HG03460 (cell line): ENCODE measurements around the gene MPL.

ENCODE experiments used
- ATAC-seq: cut with Tn5 transposase; IDR thresholded peaks from one replicate; pipeline ENCODE4 v1.9.1; 2021; ENCODE audit not compliant: unreplicated experiment

MPL gene

DNA sequence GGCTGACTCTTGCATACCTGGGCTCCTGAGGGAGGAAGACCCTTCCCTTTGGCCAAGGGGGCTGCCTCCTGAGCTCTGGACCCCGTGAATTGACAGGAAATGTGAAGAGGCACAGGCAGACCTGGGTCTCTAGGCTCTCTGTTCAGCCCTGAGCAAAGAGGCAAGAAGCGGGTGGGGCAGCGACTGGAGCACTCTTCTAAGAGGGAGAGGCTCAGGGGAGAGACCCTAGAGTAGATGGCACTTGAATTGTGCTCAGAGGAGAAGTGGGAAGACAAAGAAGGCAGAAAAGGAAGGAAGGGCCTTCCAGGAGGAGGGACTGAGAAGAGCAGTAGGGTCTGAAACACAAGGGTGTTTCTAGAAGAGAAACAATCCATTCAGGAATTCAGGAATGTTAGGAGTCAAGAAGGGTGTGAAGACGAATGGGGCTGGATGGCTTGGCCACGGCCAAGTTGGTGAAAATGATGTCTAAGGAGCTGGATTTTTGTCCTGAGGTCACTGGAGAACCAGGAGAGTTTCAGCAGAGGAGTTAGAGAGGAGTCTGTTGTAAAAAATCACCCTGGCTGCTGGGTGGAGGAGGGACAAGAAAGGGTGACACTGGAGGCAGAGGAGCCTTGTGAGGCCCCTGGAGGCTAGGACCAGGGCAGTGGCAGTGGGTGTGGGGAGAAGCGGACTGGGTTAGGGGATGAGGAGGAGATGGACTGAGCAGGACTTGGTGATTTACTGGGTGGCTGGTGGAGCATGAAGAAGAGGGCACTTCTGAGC is 31.5 kb upstream of the MPL start:
- ATAC-seq = no peak

DNA sequence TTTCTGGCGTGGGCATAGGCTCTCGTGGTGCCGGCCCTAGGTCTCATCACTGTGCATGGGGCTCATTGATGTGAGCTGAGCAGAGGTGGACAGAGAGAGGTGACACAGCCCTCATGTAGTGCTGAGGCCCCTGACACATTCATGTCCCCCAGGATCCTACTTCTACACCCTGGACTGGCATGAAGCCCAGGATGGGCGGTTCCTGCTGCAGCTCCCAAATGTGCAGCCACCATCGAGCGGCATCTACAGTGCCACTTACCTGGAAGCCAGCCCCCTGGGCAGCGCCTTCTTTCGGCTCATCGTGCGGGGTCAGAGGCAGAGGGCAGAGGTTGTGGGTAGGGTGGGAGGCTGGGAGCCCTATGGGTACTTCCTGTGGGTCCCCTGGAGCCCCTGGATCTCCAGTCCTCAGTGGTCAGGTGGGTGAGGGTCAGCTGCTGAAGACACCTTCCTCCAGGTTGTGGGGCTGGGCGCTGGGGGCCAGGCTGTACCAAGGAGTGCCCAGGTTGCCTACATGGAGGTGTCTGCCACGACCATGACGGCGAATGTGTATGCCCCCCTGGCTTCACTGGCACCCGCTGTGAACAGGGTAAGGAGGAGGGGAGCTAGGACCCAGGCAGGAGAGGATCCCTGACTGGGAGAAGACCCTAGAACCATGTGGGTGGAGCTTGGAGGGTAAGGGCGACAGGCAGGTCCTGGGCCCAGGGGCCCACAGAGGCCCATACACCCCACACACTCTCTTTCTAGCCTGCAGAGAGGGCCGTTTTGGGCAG is 30.7 kb upstream of the MPL start:
- ATAC-seq = no peak

DNA sequence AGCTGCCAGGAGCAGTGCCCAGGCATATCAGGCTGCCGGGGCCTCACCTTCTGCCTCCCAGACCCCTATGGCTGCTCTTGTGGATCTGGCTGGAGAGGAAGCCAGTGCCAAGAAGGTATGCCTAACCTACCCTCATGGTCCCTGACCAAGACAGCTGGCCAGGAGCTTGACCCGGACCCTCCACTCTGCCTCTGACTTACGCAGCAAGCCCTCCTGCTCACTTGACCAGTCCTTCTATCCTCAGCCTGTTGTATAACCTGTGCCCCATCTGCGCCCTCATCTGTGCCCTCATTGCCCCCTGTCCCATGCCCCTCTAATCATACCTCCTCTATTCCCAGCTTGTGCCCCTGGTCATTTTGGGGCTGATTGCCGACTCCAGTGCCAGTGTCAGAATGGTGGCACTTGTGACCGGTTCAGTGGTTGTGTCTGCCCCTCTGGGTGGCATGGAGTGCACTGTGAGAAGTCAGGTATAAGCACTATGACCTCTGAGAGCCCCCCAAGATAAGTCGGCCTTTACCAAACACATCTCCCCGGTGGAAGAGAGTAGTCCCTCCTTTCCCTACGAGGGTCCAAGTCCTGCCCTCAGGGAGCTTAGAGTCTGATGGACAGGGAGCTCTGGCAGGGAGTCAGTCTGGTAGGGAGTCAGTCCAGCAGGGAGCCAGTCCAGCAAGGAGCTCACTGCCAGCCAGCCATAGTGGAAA is 30.0 kb upstream of the MPL start:
- no peak for ATAC-seq

DNA sequence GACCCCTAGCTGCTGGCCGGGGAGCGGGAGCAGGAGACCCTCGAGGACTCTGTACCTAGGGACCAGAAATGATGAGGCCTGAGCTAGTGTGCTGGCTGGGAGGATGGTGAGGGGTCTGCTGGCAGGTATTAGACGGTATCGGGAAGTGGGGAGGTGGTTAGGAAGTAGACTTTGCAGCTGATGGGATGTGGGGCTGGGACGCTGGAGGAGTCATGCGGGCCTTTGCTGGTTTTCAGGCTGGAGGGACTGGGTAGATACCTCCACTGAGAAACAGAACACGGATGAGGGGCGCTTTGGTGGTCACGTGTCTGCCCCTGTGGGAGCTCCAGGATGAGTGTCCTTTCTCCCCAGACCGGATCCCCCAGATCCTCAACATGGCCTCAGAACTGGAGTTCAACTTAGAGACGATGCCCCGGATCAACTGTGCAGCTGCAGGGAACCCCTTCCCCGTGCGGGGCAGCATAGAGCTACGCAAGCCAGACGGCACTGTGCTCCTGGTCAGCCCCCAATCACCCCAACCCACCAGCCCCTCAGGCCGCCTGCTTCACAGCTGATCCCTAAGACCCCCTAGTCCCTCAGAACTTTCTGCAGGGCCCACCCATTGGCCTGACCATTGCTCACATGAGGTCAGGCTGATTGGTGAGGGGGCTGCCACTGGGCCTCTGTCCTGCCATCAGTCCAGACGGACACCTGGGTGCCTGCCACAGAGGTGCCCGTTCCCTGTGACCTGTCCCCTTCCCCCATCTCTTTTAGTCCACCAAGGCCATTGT is 28.8 kb upstream of the MPL start:
- no peak for ATAC-seq

DNA sequence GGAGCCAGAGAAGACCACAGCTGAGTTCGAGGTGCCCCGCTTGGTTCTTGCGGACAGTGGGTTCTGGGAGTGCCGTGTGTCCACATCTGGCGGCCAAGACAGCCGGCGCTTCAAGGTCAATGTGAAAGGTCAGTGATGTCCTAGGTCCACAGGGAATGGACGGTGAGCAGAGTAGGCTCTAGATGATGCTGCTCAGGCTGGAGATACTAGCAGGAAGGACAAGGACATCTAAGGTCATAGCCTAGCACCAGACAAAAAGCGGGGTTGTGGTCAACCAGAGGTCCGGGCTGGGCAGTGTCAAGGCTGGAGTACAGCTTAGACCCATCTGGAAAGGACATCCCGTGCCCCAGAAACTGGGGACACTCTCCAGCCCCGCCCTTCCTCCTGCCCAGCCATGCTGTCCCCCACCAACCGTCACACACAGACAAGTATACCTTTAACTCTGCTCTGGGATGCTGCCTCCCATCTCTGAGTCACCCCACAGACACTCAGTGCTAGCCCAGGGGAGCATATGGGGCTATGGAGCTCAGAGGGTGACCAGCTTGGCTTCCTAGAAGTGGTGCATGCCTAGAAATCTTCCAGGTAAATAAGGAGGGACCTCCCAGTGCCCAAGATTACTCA is 28.1 kb upstream of the MPL start:
- ATAC-seq = no peak

DNA sequence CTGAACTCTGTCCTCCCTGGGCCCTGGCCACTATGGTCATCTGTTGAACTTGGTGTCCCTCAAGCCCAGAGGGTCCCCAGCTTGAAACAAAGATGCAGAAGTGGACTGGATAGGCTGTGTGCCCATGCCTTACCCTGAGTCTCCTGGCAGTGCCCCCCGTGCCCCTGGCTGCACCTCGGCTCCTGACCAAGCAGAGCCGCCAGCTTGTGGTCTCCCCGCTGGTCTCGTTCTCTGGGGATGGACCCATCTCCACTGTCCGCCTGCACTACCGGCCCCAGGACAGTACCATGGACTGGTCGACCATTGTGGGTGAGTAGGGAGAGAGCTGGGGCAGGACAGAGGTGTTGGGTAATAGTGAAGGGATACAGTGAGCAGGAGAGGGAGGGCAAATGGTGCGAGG is 26.1 kb upstream of the MPL start:
- ATAC-seq = no peak

DNA sequence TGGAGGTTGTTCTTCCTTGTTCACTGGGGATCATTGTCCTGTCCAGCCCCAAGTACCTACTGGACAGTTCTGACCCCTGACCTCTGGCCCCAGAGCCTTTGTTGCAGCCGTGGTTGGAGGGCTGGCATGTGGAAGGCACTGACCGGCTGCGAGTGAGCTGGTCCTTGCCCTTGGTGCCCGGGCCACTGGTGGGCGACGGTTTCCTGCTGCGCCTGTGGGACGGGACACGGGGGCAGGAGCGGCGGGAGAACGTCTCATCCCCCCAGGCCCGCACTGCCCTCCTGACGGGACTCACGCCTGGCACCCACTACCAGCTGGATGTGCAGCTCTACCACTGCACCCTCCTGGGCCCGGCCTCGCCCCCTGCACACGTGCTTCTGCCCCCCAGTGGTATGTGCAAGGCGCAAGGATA is 25.4 kb upstream of the MPL start:
- no peak for ATAC-seq

DNA sequence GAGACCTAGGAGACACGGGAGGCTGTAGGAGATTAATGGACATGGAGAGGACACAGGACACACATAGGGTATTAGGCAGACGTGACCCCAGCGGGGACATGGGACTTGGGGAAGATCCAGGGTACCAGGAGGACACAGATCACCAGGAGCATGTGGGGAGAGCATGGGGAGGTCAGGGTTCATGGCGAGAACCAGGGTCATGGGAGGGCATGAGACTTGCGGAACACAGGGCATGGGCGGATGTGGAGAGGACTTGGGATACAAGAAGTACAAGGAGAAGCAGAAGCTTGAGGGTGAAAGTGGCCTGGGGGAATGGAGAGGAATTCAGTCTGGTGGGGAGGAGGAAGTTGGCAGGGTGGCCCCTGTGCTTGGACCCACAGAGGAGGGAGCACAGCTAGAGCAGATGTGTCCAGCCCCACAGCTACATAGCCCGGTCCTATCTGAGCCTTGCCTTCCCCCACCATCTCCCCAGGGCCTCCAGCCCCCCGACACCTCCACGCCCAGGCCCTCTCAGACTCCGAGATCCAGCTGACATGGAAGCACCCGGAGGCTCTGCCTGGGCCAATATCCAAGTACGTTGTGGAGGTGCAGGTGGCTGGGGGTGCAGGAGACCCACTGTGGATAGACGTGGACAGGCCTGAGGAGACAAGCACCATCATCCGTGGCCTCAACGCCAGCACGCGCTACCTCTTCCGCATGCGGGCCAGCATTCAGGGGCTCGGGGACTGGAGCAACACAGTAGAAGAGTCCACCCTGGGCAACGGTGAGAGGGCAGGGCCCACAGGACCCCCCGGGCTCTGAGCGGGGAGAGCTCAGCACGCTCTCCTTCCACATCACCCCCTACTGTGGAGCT is 24.7 kb upstream of the MPL start:
- ATAC-seq = no peak

DNA sequence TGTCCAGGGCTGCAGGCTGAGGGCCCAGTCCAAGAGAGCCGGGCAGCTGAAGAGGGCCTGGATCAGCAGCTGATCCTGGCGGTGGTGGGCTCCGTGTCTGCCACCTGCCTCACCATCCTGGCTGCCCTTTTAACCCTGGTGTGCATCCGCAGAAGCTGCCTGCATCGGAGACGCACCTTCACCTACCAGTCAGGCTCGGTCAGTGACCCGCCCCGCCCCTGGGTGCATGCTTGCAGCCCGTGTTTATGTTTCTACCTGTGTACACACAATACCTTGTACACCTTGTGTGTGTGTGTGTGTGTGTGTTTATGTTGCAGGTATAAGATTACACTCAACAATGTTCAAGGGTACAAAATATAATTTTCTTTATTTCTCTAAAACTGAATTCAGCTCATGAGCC is 23.8 kb upstream of the MPL start:
- ATAC-seq = no peak

- ATAC-seq = no peak
Observed at GRCh38 chr1:43314233-43314632, 23.4 kb upstream of the MPL start.

GRCh38 chr1:43315481-43315880 is 22.1 kb upstream of the MPL start:
- ATAC-seq = no peak

- ATAC-seq = no peak
Observed at GRCh38 chr1:43315963-43316737, 21.5 kb upstream of the MPL start.

DNA sequence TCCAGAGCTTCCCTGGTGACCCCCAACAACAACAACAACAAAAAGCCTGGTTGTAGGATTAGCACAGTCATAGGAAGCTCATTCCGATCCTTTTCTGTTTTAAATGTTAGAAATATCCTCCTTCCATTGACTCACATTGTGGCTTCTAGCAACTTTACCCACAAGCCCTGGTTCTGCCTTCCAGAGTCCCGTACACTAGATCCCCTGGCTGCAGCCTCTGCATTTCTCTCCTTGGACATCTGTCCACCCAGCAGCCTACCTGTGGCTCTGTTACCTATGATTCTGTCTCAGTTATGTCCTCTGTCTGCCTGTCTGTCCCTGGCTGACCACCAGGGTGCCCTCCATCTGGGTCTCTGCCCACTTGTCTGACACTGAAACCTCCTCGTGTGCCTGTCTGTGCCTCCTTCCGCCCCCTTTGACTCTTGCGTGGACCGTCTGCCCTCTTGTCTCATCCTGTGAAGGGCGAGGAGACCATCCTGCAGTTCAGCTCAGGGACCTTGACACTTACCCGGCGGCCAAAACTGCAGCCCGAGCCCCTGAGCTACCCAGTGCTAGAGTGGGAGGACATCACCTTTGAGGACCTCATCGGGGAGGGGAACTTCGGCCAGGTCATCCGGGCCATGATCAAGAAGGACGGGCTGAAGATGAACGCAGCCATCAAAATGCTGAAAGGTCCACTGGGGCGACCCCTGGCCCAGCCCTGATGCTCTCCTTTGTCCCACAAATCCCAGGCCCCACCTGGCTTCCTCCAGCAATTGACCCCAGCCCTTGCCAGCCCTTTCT is 20.7 kb upstream of the MPL start:
- no peak for ATAC-seq

DNA sequence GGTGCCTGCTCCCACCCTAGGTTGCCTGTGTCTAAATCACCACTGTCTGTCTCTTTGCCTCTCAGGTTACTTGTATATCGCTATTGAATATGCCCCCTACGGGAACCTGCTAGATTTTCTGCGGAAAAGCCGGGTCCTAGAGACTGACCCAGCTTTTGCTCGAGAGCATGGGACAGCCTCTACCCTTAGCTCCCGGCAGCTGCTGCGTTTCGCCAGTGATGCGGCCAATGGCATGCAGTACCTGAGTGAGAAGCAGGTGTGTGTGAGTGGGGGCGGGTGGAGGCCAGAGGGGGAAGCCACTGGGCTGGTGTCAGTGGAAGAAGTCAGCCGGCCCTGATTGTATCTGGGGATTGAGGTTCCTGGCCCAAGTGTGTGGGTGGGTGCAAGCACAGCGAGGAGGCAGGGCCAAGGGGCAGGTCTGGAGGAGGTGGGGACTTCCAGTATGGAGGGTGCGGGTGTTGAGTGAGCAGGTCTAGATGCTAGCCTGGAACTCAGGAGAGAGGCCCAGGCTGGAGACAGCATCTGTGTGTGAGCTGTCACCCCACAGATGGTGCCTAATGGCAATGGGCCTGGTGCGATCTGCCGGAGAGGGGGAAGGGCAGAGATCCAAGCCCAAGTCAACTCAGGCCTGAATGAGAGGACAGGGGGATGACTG is 19.7 kb upstream of the MPL start:
- ATAC-seq = no peak

GRCh38 chr1:43318831-43319230 is 18.8 kb upstream of the MPL start:
- no peak for ATAC-seq

- ATAC-seq = no peak
Observed at GRCh38 chr1:43319288-43319687, 18.3 kb upstream of the MPL start.

DNA sequence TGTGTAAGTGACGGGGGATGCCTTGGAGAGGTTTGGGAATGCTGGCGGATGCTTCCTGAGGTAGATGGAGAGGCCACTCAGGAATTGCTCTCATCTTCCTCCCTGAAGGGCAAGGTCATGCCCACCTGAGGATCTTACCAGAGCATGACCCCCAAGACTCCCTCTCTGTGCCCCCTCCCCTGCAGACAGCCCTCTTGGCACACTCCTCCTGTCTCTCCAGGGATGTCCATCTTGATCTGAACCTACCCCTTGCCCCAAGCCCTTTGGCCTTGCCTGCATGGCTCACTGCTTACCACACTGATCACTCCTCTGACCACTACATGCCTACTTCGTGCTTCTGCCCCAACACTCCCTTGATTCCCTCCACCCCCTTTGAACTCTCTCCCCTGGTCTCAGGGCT is 17.9 kb upstream of the MPL start:
- ATAC-seq = no peak
